CD4-positive, alpha-beta T cell treated with Interferon alpha-2 for 1 hour (primary cell): Measurements from ENCODE around the gene IPO5.

Source experiments
- DNase-seq, 2 donors: peaks; one replicate each; pipeline ENCODE4 v3.0.0-alpha.2; 2020 to 2022

Gene IPO5

DNA sequence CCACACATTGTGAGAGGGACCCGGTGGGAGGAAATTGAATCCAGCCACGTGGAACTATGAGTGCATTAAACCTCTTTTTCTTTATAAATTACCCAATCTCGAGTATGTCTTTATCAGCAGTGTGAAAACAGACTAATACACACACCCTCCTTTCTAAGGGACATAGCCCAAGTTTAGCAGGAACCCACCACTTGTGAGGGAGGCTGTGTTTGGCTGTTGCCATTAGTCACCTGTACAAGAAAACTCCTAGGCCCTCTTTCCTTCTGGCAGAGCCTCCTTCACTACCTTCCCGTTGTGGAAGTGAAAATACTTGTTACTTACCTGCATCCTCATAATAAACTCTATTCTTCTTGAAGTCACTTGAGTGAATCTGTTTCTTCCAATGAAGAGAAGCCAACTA, 113.2 kb downstream of the IPO5 start:
- DNase-seq = no peak

GRCh38 chr13:98068521-98068920, 115.0 kb downstream of the IPO5 start:
- no peak for DNase-seq

DNA sequence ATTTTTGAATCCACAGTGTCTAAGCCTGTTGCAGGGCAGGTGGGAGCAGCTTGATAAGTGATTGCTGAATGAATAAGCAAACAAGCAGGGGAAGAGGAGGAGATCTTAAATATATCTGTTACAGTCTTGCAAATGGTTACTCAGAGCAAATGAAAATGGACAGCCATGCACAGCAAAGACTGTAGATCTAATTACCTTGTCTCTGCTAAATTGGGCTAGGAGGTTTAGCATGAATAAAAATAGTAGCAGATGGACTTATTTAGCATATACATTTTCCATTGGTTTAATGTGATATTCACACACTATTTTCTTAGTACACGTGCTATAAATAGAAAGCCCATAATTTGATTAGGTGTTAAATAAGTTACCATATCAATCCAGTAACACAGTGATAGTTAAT, 116.5 kb downstream of the IPO5 start:
- no peak for DNase-seq

GRCh38 chr13:98071316-98071715, 117.8 kb downstream of the IPO5 start:
- DNase-seq = no peak

GRCh38 chr13:98072476-98072875, 119.0 kb downstream of the IPO5 start:
- no peak for DNase-seq
